Neuronal stem cell (in vitro differentiated cells): Measurements from ENCODE around the gene CNTLN.

ENCODE experiments used
- DNase-seq: peaks from one replicate; pipeline ENCODE4 v3.0.0-alpha.2; 2013; ENCODE audit warnings: low spot score
- H2AFZ ChIP-seq: one replicate; pipeline ENCODE4 v1.6.1; 2013; ENCODE audit warnings: mild to moderate bottlenecking, low read length, inconsistent platforms
- H2AK5ac ChIP-seq: 2 replicates; pipeline ENCODE4 v1.6.1; 2013; ENCODE audit warnings: low read depth, mild to moderate bottlenecking, inconsistent platforms, low read length, moderate library complexity, mixed read lengths
- H2BK120ac ChIP-seq: 2 replicates; pipeline ENCODE4 v1.6.1; 2013; ENCODE audit warnings: low read depth, mild to moderate bottlenecking, inconsistent platforms, low read length, moderate library complexity, mixed read lengths
- H2BK12ac ChIP-seq: one replicate; pipeline ENCODE4 v1.6.1; 2013; ENCODE audit warnings: low read length, inconsistent platforms
- H2BK15ac ChIP-seq: 2 replicates; pipeline ENCODE4 v1.6.1; 2013; ENCODE audit warnings: mild to moderate bottlenecking, low read length, inconsistent platforms, mixed read lengths
- H2BK5ac ChIP-seq: one replicate; pipeline ENCODE4 v1.6.1; 2013; ENCODE audit warnings: inconsistent platforms, mild to moderate bottlenecking, low read length, moderate library complexity
- H3K14ac ChIP-seq: one replicate; pipeline ENCODE4 v1.6.1; 2013; ENCODE audit warnings: low read length, inconsistent platforms
- H3K18ac ChIP-seq: 2 replicates; pipeline ENCODE4 v1.6.1; 2013; ENCODE audit warnings: low read length, inconsistent platforms
- H3K23ac ChIP-seq: 2 replicates; pipeline ENCODE4 v1.6.1; 2013; ENCODE audit warnings: low read depth, mild to moderate bottlenecking, mixed read lengths, low read length, inconsistent platforms; ENCODE audit not compliant: poor library complexity
- H3K27ac ChIP-seq: replicated peaks from 3 replicates; pipeline ENCODE4 v1.5.1; 2013; ENCODE audit warnings: low read length, inconsistent platforms
- H3K27me3 ChIP-seq, 3 experiments: 2 replicates each; pipeline ENCODE4 v1.6.1; 2013; ENCODE audit warnings: low read length in 3 of 3, mild to moderate bottlenecking in 2 of 3, inconsistent platforms in 1 of 3, low read depth in 1 of 3, mixed read lengths in 1 of 3, moderate library complexity in 1 of 3; ENCODE audit not compliant: control insufficient read depth in 3 of 3, insufficient read depth in 3 of 3
- H3K36me3 ChIP-seq, 2 donors: replicated peaks in 1 of 2; 2 replicates each; pipeline ENCODE4 v1.6.1; 2013; ENCODE audit warnings: low read length in 2 of 2; ENCODE audit not compliant: control insufficient read depth in 2 of 2, insufficient read depth in 2 of 2
- H3K4ac ChIP-seq: 2 replicates; pipeline ENCODE4 v1.6.1; 2013; ENCODE audit warnings: inconsistent platforms, mild to moderate bottlenecking, low read length, moderate library complexity
- H3K4me1 ChIP-seq, 2 donors: 1 replicate in 1 of 2; 2 replicates in 1 of 2; pipeline ENCODE4 v1.6.1; 2013; ENCODE audit warnings: low read length in 2 of 2, low read depth in 1 of 2; ENCODE audit not compliant: control insufficient read depth in 2 of 2, insufficient read depth in 1 of 2
- H3K4me2 ChIP-seq: one replicate; pipeline ENCODE4 v1.6.1; 2013; ENCODE audit warnings: mild to moderate bottlenecking, low read length, inconsistent platforms; ENCODE audit not compliant: insufficient read depth, poor library complexity, severe bottlenecking
- H3K4me3 ChIP-seq, 2 donors: 2 replicates each; pipeline ENCODE4 v1.5.1; 2013; ENCODE audit warnings: low read length in 2 of 2, mild to moderate bottlenecking in 2 of 2, inconsistent platforms in 1 of 2, moderate library complexity in 1 of 2
- H3K79me1 ChIP-seq: one replicate; pipeline ENCODE4 v1.6.1; 2013; ENCODE audit warnings: low read depth, mild to moderate bottlenecking, inconsistent platforms, low read length, moderate library complexity
- H3K9ac ChIP-seq: one replicate; pipeline ENCODE4 v1.6.1; 2013; ENCODE audit warnings: mild to moderate bottlenecking, low read depth, low read length, inconsistent platforms; ENCODE audit not compliant: poor library complexity
- H3K9me3 ChIP-seq, 2 donors: replicated peaks in 1 of 2; 2 replicates each; pipeline versions ENCODE3 to v1.6.1; 2013; ENCODE audit warnings: low read length in 2 of 2, mild to moderate bottlenecking in 2 of 2, inconsistent platforms in 1 of 2, low read depth in 1 of 2, mixed read lengths in 1 of 2, moderate library complexity in 1 of 2; ENCODE audit not compliant: control insufficient read depth in 2 of 2, insufficient read depth in 1 of 2
- H4K8ac ChIP-seq: one replicate; pipeline ENCODE4 v1.6.1; 2013; ENCODE audit warnings: low read depth, mild to moderate bottlenecking, inconsistent platforms, low read length, moderate library complexity
- H4K91ac ChIP-seq: one replicate; pipeline ENCODE4 v1.6.1; 2013; ENCODE audit warnings: low read length, low read depth, mild to moderate bottlenecking, inconsistent platforms; ENCODE audit not compliant: poor library complexity
- WGBS, 2 donors: extraction: QIAGEN DNeasy Blood & Tissue Kit; methylation state at CpG; one replicate each; pipeline ENCODE4 v1.1.7; 2013; ENCODE audit warnings: missing lambda C conversion rate in 2 of 2, mixed read lengths in 1 of 2; ENCODE audit not compliant: insufficient read length in 2 of 2, insufficient replicate concordance in 1 of 2; ENCODE audit errors: extremely low coverage in 2 of 2; 5-methylcytosine and 5-hydroxymethylcytosine counted together

The CNTLN gene

GRCh38 chr9:17117372-17117771, 17.5 kb upstream of the CNTLN start:
- no peak overlapping the region for H2BK12ac ChIP-seq
- DNase-seq = no peak
- H3K4me3 ChIP-seq = no peak overlapping the region
- no peak overlapping the region for H3K4me2 ChIP-seq
- no peak overlapping the region for H3K9ac ChIP-seq
- H3K14ac ChIP-seq = no peak overlapping the region
- no peak overlapping the region for H4K8ac ChIP-seq
- no peak overlapping the region for H2AK5ac ChIP-seq
- H3K27ac ChIP-seq = no peak overlapping the region
- H3K36me3 ChIP-seq = no peaks in the 10 kb centered on the region
- H3K27me3 ChIP-seq = no peaks in the 10 kb centered on the region
- peak overlapping the region; percentile 19 for H2AFZ ChIP-seq
- no peaks in the 10 kb centered on the region for H3K4me1 ChIP-seq
- no CpG with 5 or more reads among the region's 3 CpGs for WGBS, 2 donors
- no peaks in the 10 kb centered on the region for H3K9me3 ChIP-seq
- H2BK5ac ChIP-seq = no peak overlapping the region
- H4K91ac ChIP-seq = no peak overlapping the region
- H3K18ac ChIP-seq = no peak overlapping the region
- H3K23ac ChIP-seq = no peak overlapping the region
- no peak overlapping the region for H3K4ac ChIP-seq
- H2BK15ac ChIP-seq = no peak overlapping the region
- no peaks in the 10 kb centered on the region for H3K79me1 ChIP-seq
- H2BK120ac ChIP-seq = no peak overlapping the region

GRCh38 chr9:17120203-17120602, 14.6 kb upstream of the CNTLN start:
- no CpG with 5 or more reads among the region's 1 CpG for WGBS, 2 donors
- Histone ChIP-seq H3K4me2 (no peak overlapping the region), H3K27me3 (no peaks in the 10 kb centered on the region), H3K23ac (no peak overlapping the region), H3K4me1 (no peaks in the 10 kb centered on the region), H2BK12ac (no peak overlapping the region), H3K79me1 (no peaks in the 10 kb centered on the region), H3K36me3 (no peaks in the 10 kb centered on the region), H3K9me3 (no peaks in the 10 kb centered on the region), H2AFZ (no peak overlapping the region), H2BK15ac (no peak overlapping the region), H2BK120ac (no peak overlapping the region), H4K91ac (no peak overlapping the region), H4K8ac (no peak overlapping the region), H3K4ac (no peak overlapping the region), H3K9ac (no peak overlapping the region), H2AK5ac (no peak overlapping the region), H3K4me3 (no peak overlapping the region), H3K27ac (no peak overlapping the region), H2BK5ac (no peak overlapping the region), H3K18ac (no peak overlapping the region), H3K14ac (no peak overlapping the region)
- DNase-seq = no peak

GRCh38 chr9:17121264-17121663, 13.6 kb upstream of the CNTLN start:
- no peak overlapping the region for H3K4me2 ChIP-seq
- H3K4ac ChIP-seq = no peak overlapping the region
- H3K27ac ChIP-seq = no peak overlapping the region
- no peak overlapping the region for H3K4me3 ChIP-seq
- no peaks in the 10 kb centered on the region for H3K4me1 ChIP-seq
- no peak overlapping the region for H4K91ac ChIP-seq
- H2AFZ ChIP-seq = no peak overlapping the region
- H2BK120ac ChIP-seq = no peak overlapping the region
- no peaks in the 10 kb centered on the region for H3K79me1 ChIP-seq
- H2BK12ac ChIP-seq = no peak overlapping the region
- no peak overlapping the region for H3K23ac ChIP-seq
- no peaks in the 10 kb centered on the region for H3K27me3 ChIP-seq
- DNase-seq = no peak
- no peak overlapping the region for H3K18ac ChIP-seq
- H3K9me3 ChIP-seq = no peaks in the 10 kb centered on the region
- no peak overlapping the region for H2BK5ac ChIP-seq
- H2BK15ac ChIP-seq = no peak overlapping the region
- no peak overlapping the region for H4K8ac ChIP-seq
- no CpG with 5 or more reads among the region's 2 CpGs for WGBS, 2 donors
- H3K9ac ChIP-seq = no peak overlapping the region
- no peaks in the 10 kb centered on the region for H3K36me3 ChIP-seq
- H2AK5ac ChIP-seq = no peak overlapping the region
- no peak overlapping the region for H3K14ac ChIP-seq

GRCh38 chr9:17130291-17130690, 4.5 kb upstream of the CNTLN start:
- H4K91ac ChIP-seq = no peak overlapping the region
- H3K4me3 ChIP-seq = no peak overlapping the region
- H2BK120ac ChIP-seq = no peak overlapping the region
- no peak overlapping the region for H3K4me2 ChIP-seq
- no peak overlapping the region for H2AK5ac ChIP-seq
- H2BK5ac ChIP-seq = no peak overlapping the region
- no peak overlapping the region for H3K27ac ChIP-seq
- H3K18ac ChIP-seq = no peak overlapping the region
- no peak for DNase-seq
- no peak overlapping the region for H2AFZ ChIP-seq
- H3K9ac ChIP-seq = no peak overlapping the region
- no peak overlapping the region for H3K4ac ChIP-seq
- no CpG with 5 or more reads among the region's 4 CpGs for WGBS, 2 donors
- H2BK12ac ChIP-seq = no peak overlapping the region
- H3K4me1 ChIP-seq = peaks cover 0 to 2% of the 10 kb centered on the region in 2 donors
- H4K8ac ChIP-seq = no peak overlapping the region
- H2BK15ac ChIP-seq = no peak overlapping the region
- no peaks in the 10 kb centered on the region for H3K9me3 ChIP-seq
- H3K27me3 ChIP-seq = no peaks in the 10 kb centered on the region
- no peak overlapping the region for H3K14ac ChIP-seq
- H3K36me3 ChIP-seq = no peaks in the 10 kb centered on the region
- H3K79me1 ChIP-seq = no peaks in the 10 kb centered on the region
- no peak overlapping the region for H3K23ac ChIP-seq
